Fibroblast of lung (primary cell): Measurements from ENCODE around the gene FBXW11.

Source experiments
- CTCF ChIP-seq, 2 donors: IDR thresholded peaks in 1 of 2; conservative IDR thresholded peaks in 1 of 2; 1 replicate in 1 of 2; 2 replicates in 1 of 2; pipeline ENCODE4 v1.5.1; 2011 to 2012; ENCODE audit warnings: low read length in 2 of 2, control low read depth in 1 of 2, inconsistent platforms in 1 of 2, low read depth in 1 of 2, mild to moderate bottlenecking in 1 of 2
- EZH2 ChIP-seq: IDR thresholded peaks from 2 replicates; pipeline ENCODE4 v1.5.1; 2012; ENCODE audit warnings: low read length, control low read depth, mild to moderate bottlenecking; ENCODE audit errors: missing control alignments

DNA sequence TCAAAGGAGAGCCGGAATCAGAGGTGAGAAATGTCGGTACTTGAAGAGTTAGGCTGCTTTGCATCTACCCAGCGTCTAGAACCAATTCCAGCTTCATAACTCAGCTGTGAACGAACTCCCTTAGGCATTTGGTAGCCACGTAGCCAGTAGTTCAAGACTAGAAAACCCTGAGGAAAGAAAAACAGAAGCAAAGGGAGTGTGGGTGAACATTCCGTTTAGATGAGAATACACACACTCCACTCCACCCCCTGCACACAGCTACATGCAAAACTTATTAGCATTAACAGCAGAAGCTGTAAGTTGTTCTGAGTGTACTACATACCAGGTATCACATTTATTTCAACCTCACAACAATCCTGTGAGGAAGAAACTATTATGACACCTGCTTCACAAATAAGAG is 142.5 kb downstream of the FBXW11 start:
- no peak for TF ChIP-seq CTCF (conservative IDR thresholded peaks at IDR 0.05 in 1 of 2, IDR thresholded peaks at IDR 0.05 in 1 of 2; ENCODE audit: low read depth in 1 of 2, low read length in 2 of 2)
- TF ChIP-seq EZH2 = no peak
